ENCODE measurements around the gene PCNX2.

DNA sequence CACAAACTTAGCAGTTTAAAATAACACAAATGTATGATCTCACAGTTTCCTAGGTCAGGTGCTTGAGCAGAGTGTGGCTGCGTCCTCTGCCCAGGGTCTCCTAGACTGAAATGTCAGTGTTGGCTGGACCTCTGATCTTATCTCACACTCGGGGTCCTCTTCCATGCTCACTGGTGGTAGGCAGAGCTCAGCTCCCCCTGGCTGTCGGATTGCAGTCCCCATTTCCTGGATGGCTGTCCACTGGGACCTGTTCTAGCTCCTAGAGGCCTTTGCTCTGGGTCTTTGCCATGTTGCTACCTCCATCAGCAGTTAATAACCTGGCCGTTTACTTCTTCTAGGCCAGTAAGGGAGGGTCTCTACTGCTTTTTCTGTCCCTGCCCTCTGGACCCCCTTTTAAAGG lies 107.5 kb downstream of the PCNX2 start:
- TF ChIP-seq, protein P1, sequence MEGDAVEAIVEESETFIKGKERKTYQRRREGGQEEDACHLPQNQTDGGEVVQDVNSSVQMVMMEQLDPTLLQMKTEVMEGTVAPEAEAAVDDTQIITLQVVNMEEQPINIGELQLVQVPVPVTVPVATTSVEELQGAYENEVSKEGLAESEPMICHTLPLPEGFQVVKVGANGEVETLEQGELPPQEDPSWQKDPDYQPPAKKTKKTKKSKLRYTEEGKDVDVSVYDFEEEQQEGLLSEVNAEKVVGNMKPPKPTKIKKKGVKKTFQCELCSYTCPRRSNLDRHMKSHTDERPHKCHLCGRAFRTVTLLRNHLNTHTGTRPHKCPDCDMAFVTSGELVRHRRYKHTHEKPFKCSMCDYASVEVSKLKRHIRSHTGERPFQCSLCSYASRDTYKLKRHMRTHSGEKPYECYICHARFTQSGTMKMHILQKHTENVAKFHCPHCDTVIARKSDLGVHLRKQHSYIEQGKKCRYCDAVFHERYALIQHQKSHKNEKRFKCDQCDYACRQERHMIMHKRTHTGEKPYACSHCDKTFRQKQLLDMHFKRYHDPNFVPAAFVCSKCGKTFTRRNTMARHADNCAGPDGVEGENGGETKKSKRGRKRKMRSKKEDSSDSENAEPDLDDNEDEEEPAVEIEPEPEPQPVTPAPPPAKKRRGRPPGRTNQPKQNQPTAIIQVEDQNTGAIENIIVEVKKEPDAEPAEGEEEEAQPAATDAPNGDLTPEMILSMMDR (conservative IDR thresholded peaks at IDR 0.05) = no peak
- TF ChIP-seq EZH2 (IDR thresholded peaks at IDR 0.05; ENCODE audit: low read depth) = no peak

Data from PC-9 (cell line).